ENCODE measurements around the gene DDX53.

DDX53 gene

DNA sequence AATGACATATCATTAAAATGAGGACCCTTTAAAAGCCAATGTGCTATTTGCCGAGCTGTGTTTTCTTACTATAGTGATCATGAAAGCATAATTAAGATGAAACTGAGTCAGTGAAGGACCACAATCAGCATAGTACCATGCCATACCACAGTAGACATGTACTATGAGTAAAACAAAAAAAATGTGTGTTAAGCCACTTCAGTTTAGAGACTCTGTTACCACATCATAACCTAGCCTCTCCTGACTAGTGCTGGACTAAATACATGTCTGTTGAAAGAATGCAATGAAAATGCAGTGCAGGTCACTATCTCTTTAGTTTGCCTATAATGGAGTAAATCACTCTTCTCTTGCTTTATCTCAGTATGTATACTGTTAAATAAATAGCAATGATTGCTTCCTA is 12.3 kb upstream of the DDX53 start:
- TF ChIP-seq, protein P1, sequence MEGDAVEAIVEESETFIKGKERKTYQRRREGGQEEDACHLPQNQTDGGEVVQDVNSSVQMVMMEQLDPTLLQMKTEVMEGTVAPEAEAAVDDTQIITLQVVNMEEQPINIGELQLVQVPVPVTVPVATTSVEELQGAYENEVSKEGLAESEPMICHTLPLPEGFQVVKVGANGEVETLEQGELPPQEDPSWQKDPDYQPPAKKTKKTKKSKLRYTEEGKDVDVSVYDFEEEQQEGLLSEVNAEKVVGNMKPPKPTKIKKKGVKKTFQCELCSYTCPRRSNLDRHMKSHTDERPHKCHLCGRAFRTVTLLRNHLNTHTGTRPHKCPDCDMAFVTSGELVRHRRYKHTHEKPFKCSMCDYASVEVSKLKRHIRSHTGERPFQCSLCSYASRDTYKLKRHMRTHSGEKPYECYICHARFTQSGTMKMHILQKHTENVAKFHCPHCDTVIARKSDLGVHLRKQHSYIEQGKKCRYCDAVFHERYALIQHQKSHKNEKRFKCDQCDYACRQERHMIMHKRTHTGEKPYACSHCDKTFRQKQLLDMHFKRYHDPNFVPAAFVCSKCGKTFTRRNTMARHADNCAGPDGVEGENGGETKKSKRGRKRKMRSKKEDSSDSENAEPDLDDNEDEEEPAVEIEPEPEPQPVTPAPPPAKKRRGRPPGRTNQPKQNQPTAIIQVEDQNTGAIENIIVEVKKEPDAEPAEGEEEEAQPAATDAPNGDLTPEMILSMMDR (IDR thresholded peaks at IDR 0.05; ENCODE audit: low read depth, low read length), result no peak
- no peak for TF ChIP-seq EZH2phosphoT487 (IDR thresholded peaks at IDR 0.05; ENCODE audit: low read depth)
- Histone ChIP-seq H3K27ac (ENCODE audit: low read length) (no peak overlapping the region), H3K9me3 (ENCODE audit: insufficient read depth, low read length) (no peaks in the 10 kb centered on the region), H3K4me3 (ENCODE audit: low read length) (no peak overlapping the region), H3K36me3 (replicated peaks; ENCODE audit: low read depth, low read length) (no peaks in the 10 kb centered on the region), H3K4me1 (ENCODE audit: low read length) (no peaks in the 10 kb centered on the region), H3K9ac (ENCODE audit: low read length) (no peak overlapping the region), H3K79me2 (ENCODE audit: low read length) (no peaks in the 10 kb centered on the region), H2AFZ (ENCODE audit: low read depth, low read length) (no peak overlapping the region), H4K20me1 (ENCODE audit: insufficient read depth, low read length) (no peaks in the 10 kb centered on the region), H3K27me3 (ENCODE audit: low read depth, low read length) (no peaks in the 10 kb centered on the region), H3K4me2 (ENCODE audit: low read length) (no peak overlapping the region)

DNA sequence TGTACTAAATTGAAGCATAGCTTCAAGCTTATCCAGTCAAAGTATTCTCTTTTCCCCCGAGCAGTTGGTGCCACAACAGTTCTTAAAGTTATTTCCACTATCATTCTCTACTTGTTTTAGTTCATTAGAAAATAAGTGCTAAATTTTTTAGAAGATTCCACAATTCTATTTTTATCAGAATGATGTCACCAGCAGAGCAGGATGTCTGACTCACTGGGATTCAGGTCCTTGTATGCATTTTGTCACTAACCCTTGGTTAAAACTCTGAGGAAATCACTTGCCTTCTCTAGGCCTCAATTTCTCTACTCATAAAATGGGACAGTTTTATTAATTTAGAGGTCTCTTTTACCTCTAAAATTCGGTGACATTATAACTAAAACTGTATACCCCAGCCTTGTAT is 3.4 kb downstream of the DDX53 start:
- Histone ChIP-seq H3K4me1 (ENCODE audit: low read length) (no peaks in the 10 kb centered on the region), H3K4me2 (ENCODE audit: low read length) (no peak overlapping the region), H3K9ac (ENCODE audit: low read length) (no peak overlapping the region), H3K4me3 (ENCODE audit: low read length) (no peak overlapping the region), H3K79me2 (ENCODE audit: low read length) (no peaks in the 10 kb centered on the region), H4K20me1 (ENCODE audit: insufficient read depth, low read length) (no peaks in the 10 kb centered on the region), H3K27ac (ENCODE audit: low read length) (no peak overlapping the region), H2AFZ (ENCODE audit: low read depth, low read length) (no peak overlapping the region), H3K36me3 (replicated peaks; ENCODE audit: low read depth, low read length) (no peaks in the 10 kb centered on the region), H3K27me3 (ENCODE audit: low read depth, low read length) (no peaks in the 10 kb centered on the region), H3K9me3 (ENCODE audit: insufficient read depth, low read length) (no peaks in the 10 kb centered on the region)
- TF ChIP-seq EZH2phosphoT487 (IDR thresholded peaks at IDR 0.05; ENCODE audit: low read depth), result no peak
- TF ChIP-seq, protein P1 (IDR thresholded peaks at IDR 0.05; ENCODE audit: low read depth, low read length), result no peak

DNA sequence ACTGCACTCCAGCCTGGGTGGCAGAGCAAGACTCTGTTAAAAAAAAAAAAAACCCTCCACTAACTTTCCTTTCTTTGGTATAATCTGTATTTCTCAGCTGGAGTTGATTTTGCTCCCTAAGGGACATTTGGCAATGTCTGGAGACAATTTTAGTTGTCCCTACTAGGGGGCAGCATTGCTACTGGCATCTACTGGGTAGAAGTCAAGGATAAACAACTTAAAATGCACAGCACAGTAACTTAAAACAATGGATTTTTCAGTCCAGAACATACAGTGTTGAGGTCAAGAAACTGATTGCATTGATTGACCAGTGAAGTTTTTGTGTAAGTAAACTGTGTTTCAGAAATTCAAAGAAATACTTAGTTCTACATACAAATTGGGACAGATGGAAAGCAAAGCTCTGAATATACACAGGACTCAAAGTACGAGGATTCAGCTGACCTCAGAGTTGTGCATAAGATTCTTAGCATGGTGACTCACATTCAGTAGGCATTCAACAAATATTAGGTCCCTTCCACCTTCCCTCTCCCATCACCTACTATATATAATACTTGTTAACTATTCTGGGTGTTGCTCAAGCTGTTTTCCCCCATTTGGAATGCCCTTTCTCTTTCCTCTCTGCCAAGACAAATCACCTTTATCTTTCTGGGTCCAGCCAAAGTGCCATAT is 8.8 kb downstream of the DDX53 start:
- Histone ChIP-seq H3K4me3 (ENCODE audit: low read length) (no peak overlapping the region), H3K9me3 (ENCODE audit: insufficient read depth, low read length) (no peaks in the 10 kb centered on the region), H2AFZ (ENCODE audit: low read depth, low read length) (no peak overlapping the region), H3K36me3 (replicated peaks; ENCODE audit: low read depth, low read length) (no peaks in the 10 kb centered on the region), H3K9ac (ENCODE audit: low read length) (no peak overlapping the region), H3K79me2 (ENCODE audit: low read length) (no peaks in the 10 kb centered on the region), H3K27ac (ENCODE audit: low read length) (no peak overlapping the region), H3K4me1 (ENCODE audit: low read length) (no peaks in the 10 kb centered on the region), H4K20me1 (ENCODE audit: insufficient read depth, low read length) (no peaks in the 10 kb centered on the region), H3K4me2 (ENCODE audit: low read length) (no peak overlapping the region), H3K27me3 (ENCODE audit: low read depth, low read length) (no peaks in the 10 kb centered on the region)
- TF ChIP-seq, protein P1 (IDR thresholded peaks at IDR 0.05; ENCODE audit: low read depth, low read length), result peak; percentile 63
- TF ChIP-seq EZH2phosphoT487 (IDR thresholded peaks at IDR 0.05; ENCODE audit: low read depth), result no peak

DNA sequence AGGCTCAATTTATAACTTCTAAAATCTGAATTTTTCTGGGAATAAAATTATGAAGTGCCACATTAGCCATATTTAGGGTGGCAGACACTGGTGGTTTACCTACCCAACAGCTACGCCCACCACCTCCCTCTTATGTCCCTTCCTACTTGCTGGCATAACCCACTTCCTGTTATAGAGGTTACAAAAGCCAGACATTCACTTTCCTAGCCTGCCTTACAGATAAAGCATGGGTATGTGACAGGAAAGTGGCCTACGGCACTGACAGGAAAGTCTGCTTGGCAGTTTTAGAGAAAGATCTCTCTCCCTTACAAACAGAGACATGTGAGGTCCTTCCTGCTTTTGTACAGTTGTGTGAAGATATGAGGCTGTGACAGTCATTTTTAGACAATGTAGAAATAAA is 12.4 kb downstream of the DDX53 start:
- Histone ChIP-seq H3K9ac (ENCODE audit: low read length) (no peak overlapping the region), H3K4me1 (ENCODE audit: low read length) (no peaks in the 10 kb centered on the region), H4K20me1 (ENCODE audit: insufficient read depth, low read length) (no peaks in the 10 kb centered on the region), H2AFZ (ENCODE audit: low read depth, low read length) (no peak overlapping the region), H3K27me3 (ENCODE audit: low read depth, low read length) (no peaks in the 10 kb centered on the region), H3K27ac (ENCODE audit: low read length) (no peak overlapping the region), H3K36me3 (replicated peaks; ENCODE audit: low read depth, low read length) (no peaks in the 10 kb centered on the region), H3K9me3 (ENCODE audit: insufficient read depth, low read length) (no peaks in the 10 kb centered on the region), H3K4me3 (ENCODE audit: low read length) (no peak overlapping the region), H3K79me2 (ENCODE audit: low read length) (no peaks in the 10 kb centered on the region), H3K4me2 (ENCODE audit: low read length) (no peak overlapping the region)
- TF ChIP-seq, protein P1 (IDR thresholded peaks at IDR 0.05; ENCODE audit: low read depth, low read length), result no peak
- TF ChIP-seq EZH2phosphoT487 (IDR thresholded peaks at IDR 0.05; ENCODE audit: low read depth), result no peak

Data from OCI-LY3 (cell line).